ENCODE results near the gene AMDHD2. TPM values are rescaled to one million over a fixed set of nuclear protein-coding genes. Genes with fewer than 3 reads are reported as not detected.
A peak's percentile ranks its signal among the peaks of the same experiment; 100 is the strongest.

The AMDHD2 gene
- total RNA-seq, 2 donors from 2014 or later = 25.5 to 34.3 TPM

- no peak for DNase-seq (ENCODE audit: low spot score)
- intact Hi-C loops (cut with DNase I) = loop anchor here in 1 of 2 donors (10.0 kb wide), 1 partner anchor 62 kb away; no protein-coding TSS in a partner anchor
Observed at GRCh38 chr16:2496223-2497115, 23.7 kb upstream of the AMDHD2 start.

- intact Hi-C loops (cut with DNase I) = loop anchor here in 1 of 2 donors (10.0 kb wide), 1 partner anchor 62 kb away; no protein-coding TSS in a partner anchor
Observed at GRCh38 chr16:2497116-2497630, 23.0 kb upstream of the AMDHD2 start.

DNA sequence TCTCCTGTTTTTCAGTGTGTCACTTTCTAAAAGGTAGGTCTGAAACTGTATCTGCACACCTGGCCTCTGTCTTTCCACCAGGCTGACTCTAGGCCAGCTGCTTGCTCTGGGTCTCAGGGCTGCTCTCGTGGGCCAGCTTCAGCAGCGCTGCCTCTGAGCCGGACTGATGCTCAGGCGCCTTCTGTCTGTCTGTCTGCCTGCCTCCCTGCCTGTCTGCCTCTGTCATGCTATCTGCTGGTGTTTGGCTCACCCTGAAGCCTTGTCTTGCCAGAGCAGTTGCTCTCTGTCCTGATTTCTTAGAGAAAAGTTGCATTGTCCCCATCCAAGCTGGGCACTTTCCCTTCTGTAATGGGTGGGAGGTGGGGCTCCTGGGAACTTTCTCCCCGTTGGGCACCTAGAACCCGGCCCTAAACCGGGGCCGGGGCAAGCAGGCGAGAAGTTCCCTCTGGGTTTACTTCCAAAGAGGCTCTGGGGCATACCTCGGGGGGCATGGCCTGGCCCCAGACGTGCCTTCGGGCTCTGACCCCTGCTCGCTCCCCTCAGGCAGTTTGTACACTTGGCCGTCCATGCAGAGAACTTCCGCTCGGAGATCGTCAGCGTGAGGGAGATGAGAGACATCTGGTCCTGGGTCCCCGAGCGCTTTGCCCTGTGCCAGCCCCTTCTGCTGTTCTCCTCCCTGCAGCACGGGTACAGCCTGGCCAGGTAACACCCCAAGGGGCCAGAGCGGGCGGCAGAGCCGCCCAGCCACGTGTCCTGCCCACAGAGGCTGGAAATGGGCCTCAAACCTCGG lies 22.3 kb upstream of the AMDHD2 start:
- intact Hi-C loops (cut with DNase I) = loop anchor here in 1 of 2 donors (10.0 kb wide), 1 partner anchor 63 kb away; no protein-coding TSS in a partner anchor

More at GRCh38 chr16:2497116-2497630, 23.0 kb upstream of the AMDHD2 start:
- DNase-seq (ENCODE audit: low spot score) = no peak

DNA sequence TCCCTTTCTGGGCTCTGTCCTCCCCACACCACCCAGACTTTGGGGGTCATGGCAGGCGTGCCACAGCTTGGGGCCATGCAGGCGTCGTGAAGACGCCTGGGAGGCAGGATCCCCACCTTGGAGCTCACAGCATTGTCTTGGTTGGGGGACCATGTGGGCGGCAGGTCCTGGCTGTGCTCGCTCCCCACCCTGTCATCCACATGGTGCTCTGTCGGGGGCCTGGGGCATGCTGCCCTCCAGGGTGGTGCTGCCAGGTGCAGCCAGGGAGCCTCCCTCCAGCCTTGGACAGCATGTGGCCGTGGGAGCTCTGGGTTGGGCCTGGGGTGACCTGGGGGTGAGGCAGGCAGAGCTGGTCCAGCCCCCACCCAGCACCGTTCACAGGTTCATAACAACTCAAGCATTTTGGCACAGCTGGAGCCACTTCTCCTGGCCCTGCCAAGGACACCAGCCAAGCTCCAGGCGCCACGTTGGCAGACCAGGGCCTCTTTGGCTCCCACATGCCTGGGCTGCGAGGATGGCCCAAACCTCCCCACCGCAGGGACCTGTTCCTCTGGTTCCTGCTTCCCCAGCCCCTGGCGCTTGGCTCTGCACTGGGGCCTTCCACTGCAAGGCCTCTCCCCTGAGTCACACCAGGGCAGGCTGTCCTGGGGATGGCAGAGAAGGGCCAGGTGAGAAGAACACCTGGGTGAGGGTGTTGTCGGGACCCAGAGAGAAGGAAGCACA lies 21.5 kb upstream of the AMDHD2 start:
- no peak for DNase-seq (ENCODE audit: low spot score)
- intact Hi-C loops (cut with DNase I) = loop anchor here in 1 of 2 donors (10.0 kb wide), 1 partner anchor 64 kb away; no protein-coding TSS in a partner anchor

More for the DNA sequence above, 22.3 kb upstream of the AMDHD2 start:
- no peak for DNase-seq (ENCODE audit: low spot score)

GRCh38 chr16:2499454-2499853 lies 20.7 kb upstream of the AMDHD2 start:
- intact Hi-C loops (cut with DNase I) = loop anchor here in 1 of 2 donors (10.0 kb wide), 1 partner anchor 65 kb away; no protein-coding TSS in a partner anchor
- no peak for DNase-seq (ENCODE audit: low spot score)

DNA sequence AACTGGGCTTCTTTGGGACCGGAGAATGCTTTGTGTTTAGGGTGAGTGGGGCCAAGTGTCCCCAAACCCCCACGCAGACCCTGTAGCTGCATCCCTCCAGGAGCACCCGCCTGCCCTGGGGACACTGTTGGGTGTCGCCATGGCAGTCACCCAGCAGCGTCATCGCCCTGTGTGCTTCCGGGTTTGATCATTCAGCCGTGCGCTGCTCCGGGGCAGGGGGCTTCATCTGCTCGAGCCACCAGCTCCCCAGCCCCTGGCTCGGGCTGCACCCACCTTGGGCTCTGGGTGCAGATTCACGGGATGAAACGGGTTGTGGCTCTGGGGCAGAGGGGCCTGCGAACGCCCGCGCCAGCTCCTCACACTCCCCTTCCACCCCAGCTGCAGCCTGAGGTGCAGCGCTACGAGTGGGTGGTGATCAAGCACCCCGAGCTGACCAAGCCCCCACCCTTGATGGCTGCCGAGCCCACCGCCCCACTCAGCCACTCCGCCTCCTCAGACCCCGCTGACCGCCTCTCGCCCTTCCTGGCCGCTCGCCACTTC lies 20.2 kb upstream of the AMDHD2 start:
- DNase-seq (ENCODE audit: low spot score) = no peak
- intact Hi-C loops (cut with DNase I) = loop anchor here (5.0 to 10.0 kb wide), 2 partner anchors 65 to 158 kb away; partner anchors contain the start of gene ABCA3 (in 2 of the 2)

GRCh38 chr16:2500430-2500917 lies 19.7 kb upstream of the AMDHD2 start:
- intact Hi-C loops (cut with DNase I) = loop anchor here (5.0 kb wide), 1 partner anchor 158 kb away; the partner anchor contains the start of gene ABCA3 (in 2 of the 2)
- DNase-seq (ENCODE audit: low spot score) = no peak

DNA sequence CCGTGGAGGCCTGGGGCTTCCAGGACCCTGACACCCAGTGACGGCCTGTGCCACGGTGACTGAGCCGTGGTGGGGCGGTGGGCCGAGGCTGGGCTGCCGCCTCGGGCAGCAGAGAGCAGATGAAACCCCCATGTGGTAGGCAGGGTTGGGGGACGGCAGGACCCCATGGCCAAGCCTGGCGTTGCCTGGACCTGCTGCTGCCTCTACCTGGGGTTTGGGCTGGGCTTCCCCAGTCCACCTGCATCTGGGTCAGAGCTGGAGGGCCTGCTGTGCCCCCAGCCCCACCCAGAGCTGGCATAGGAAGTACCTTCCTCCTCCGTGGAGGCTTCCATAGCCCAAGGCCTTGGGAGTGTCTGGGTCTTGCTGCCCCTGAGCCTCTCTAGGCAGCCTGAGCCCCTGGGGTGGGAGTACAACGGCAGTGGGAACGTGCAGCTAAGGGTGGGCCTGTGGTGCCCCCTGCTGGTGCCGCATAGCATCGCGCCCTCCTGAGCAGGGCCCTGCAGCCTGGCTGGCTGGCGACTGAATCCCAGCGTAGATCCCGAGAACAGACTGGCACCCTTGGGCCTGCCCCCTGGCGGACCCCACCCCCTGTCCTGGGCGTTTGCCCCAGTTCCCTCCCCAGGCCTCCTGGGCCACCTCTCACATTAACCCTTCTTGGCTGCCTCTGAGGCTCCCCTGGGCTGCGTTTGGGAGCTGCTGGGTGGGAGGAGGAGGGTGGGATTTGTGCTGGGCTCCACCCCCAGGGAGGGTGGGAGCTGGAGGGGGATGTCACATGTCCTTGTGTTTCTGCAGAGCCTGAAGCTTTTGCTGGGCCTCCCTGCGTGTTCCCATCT lies 19.0 kb upstream of the AMDHD2 start:
- intact Hi-C loops (cut with DNase I) = loop anchor here (5.0 kb wide), 1 partner anchor 159 kb away; the partner anchor contains the start of gene ABCA3 (in 2 of the 2)
- peak; percentile 96 for DNase-seq (ENCODE audit: low spot score)

- DNase-seq (ENCODE audit: low spot score) = no peak
- intact Hi-C loops (cut with DNase I) = loop anchor here (5.0 kb wide), 1 partner anchor 160 kb away; the partner anchor contains the start of gene ABCA3 (in 2 of the 2)
Observed at GRCh38 chr16:2501946-2502895, 17.9 kb upstream of the AMDHD2 start.

- intact Hi-C loops (cut with DNase I) = no loop called here
- no peak for DNase-seq (ENCODE audit: low spot score)
Observed at GRCh38 chr16:2505695-2506094, 14.5 kb upstream of the AMDHD2 start.

DNA sequence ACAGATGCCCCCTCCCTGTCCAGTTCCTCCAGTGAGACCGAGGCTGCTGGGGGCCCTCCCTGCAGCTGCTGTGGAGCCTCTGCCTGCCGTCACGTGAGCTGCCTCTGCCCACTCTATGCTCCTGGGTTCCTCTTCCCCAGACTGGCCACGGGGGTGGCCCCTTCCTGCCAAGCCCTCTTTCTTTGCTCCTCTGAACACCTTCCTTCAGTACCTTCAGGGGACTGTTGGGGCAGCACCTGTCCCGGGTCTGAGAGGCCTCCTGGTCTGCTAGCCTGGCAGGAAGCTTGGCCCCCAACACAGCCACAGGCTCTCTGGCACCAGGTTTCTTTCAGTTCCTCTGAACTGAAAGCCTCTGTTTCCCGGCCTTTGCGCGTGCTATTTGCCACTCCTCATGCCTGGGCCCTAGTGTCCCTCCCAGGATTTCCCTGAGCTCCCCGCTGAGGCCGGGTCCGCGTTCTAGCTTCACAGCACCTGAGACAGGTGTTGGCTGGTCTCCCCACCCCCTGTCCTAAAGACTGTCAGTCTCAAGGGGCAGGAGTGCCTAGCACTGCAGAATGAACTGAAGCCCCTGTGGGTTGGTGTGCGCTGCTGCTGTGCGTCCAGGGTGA lies 13.0 kb upstream of the AMDHD2 start:
- DNase-seq (ENCODE audit: low spot score) = no peak
- intact Hi-C loops (cut with DNase I) = no loop called here

DNA sequence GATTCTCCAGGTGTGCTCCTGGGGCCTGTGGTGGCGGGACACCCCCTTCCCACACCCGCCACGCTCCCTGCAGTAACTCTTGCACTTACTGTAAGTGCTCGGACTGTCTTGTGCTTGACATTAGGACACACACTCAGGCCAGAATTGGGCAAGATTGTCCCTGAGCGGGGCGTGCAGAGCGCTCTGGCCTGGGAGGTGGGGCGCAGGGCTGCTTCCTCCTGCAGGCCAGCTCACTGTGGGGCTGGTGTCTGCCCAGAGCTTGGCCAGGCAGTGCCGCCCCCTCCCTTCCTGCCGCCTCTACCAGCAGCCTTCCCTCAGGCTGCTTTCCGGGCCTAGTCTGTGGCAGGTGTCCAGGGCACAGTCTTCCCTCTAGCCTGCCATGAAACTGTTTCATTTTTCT lies 12.5 kb upstream of the AMDHD2 start:
- peak; percentile 92 for DNase-seq (ENCODE audit: low spot score)
- intact Hi-C loops (cut with DNase I) = no loop called here

DNA sequence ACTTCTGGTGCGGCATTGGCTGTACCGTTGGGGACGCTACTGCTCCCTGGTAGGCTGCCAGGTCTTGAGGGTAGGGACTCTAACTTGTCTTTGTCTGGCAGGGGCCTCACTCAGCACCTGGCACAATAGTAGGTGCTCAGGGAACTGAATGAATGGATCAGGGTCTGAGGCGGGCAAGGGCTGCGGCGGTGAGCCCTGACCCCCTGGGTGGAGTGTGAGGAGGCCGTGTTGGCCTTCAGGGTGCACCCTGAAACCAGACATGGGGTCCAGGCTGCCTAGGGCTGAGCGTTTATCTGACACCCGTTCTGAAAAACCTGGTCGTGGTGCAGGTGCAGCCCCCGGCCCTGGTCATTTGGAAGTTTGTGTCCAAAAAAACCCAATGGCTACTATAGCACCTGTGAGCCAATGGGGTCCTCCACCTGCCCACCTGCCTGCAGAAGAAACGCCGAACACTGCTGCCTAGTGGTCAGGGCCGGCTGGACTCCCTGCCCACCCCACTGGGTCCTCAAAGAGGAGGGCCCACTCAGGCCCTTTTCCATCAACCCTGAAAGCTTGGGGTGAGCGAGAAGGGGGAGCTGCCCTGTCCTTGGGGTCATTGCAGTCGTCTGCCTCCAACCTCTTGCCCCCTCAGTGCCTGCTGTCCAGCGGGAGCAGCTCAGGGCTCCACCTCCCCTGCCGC lies 11.3 kb upstream of the AMDHD2 start:
- DNase-seq (ENCODE audit: low spot score) = no peak
- intact Hi-C loops (cut with DNase I) = no loop called here

GRCh38 chr16:2511128-2511800 lies 8.9 kb upstream of the AMDHD2 start:
- intact Hi-C loops (cut with DNase I) = no loop called here
- DNase-seq (ENCODE audit: low spot score) = peak; percentile 94

All from posterior vena cava (tissue), 2 donors.